ENCODE results near the gene RABGEF1.

RABGEF1 gene

DNA sequence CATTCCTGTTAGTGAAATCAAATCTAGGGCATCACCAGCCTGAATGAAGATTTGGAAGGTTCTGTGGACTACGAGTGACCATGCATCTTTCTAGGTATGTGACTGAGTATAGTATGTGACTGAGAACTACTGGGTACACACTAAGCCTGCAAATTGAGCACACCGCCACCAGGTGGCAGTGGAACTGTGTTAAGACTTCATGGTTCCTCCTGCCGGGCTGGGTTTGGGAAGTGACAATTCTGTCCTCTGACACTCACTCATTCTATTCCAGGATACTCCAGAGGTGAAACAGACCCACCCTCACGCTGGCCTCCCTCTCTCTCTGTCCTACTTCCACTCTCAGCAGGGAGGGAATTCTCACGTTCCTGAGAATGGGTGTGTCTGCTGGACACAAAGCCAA, 96.5 kb downstream of the RABGEF1 start:
- Histone ChIP-seq H3K4me1 (ENCODE audit: insufficient read depth, low read length, poor library complexity, severe bottlenecking) (no peaks in the 10 kb centered on the region), H3K4me3 (ENCODE audit: low read length, poor library complexity, severe bottlenecking) (no peak overlapping the region), H3K27me3 (ENCODE audit: insufficient read depth, low read length, poor library complexity, severe bottlenecking) (no peaks in the 10 kb centered on the region), H3K79me2 (ENCODE audit: insufficient read depth, low read length) (no peaks in the 10 kb centered on the region), H3K9ac (ENCODE audit: low read depth, low read length, poor library complexity, severe bottlenecking) (no peak overlapping the region), H3K4me2 (ENCODE audit: low read depth, low read length, poor library complexity, severe bottlenecking) (no peak overlapping the region), H3K36me3 (ENCODE audit: insufficient read depth, low read length) (no peaks in the 10 kb centered on the region), H3K9me3 (ENCODE audit: insufficient read depth, low read depth, low read length) (no peaks in the 10 kb centered on the region), H3K9me2 (replicated peaks; ENCODE audit: low read depth, low read length) (no peaks in the 10 kb centered on the region), H4K20me1 (ENCODE audit: insufficient read depth, low read length, poor library complexity, severe bottlenecking) (no peaks in the 10 kb centered on the region), H2AFZ (ENCODE audit: low read length) (no peak overlapping the region), H3F3A (ENCODE audit: low read depth) (no peaks in the 10 kb centered on the region)
- no peak for TF ChIP-seq EZH2phosphoT487 (IDR thresholded peaks at IDR 0.05; ENCODE audit: borderline replicate concordance)
- TF ChIP-seq, protein P1, sequence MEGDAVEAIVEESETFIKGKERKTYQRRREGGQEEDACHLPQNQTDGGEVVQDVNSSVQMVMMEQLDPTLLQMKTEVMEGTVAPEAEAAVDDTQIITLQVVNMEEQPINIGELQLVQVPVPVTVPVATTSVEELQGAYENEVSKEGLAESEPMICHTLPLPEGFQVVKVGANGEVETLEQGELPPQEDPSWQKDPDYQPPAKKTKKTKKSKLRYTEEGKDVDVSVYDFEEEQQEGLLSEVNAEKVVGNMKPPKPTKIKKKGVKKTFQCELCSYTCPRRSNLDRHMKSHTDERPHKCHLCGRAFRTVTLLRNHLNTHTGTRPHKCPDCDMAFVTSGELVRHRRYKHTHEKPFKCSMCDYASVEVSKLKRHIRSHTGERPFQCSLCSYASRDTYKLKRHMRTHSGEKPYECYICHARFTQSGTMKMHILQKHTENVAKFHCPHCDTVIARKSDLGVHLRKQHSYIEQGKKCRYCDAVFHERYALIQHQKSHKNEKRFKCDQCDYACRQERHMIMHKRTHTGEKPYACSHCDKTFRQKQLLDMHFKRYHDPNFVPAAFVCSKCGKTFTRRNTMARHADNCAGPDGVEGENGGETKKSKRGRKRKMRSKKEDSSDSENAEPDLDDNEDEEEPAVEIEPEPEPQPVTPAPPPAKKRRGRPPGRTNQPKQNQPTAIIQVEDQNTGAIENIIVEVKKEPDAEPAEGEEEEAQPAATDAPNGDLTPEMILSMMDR (conservative IDR thresholded peaks at IDR 0.05; ENCODE audit: low read length): peak; percentile 50

DNA sequence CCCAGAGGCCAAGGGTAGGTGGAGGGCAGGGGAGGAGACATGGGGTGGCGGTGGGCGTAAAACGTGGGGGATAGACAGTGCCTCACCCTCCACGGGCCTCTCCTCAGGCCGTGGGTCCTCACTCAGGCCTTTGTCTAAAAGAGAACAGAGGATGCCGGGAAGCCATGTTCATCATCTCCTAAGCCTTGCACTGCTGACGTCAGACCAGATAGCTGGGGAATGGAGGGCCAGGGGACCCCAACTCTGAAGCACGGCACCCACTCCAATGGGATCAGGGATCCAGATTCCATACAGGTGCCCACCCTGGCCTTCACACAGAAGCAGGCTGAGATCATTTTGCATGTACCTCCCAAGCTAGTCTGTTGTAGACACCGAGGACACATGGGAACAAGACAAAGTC, 97.1 kb downstream of the RABGEF1 start:
- Histone ChIP-seq H3K4me1 (ENCODE audit: insufficient read depth, low read length, poor library complexity, severe bottlenecking) (no peaks in the 10 kb centered on the region), H3K4me2 (ENCODE audit: low read depth, low read length, poor library complexity, severe bottlenecking) (no peak overlapping the region), H3F3A (ENCODE audit: low read depth) (no peaks in the 10 kb centered on the region), H3K36me3 (ENCODE audit: insufficient read depth, low read length) (no peaks in the 10 kb centered on the region), H3K9me2 (replicated peaks; ENCODE audit: low read depth, low read length) (no peaks in the 10 kb centered on the region), H3K79me2 (ENCODE audit: insufficient read depth, low read length) (no peaks in the 10 kb centered on the region), H3K4me3 (ENCODE audit: low read length, poor library complexity, severe bottlenecking) (no peak overlapping the region), H3K9ac (ENCODE audit: low read depth, low read length, poor library complexity, severe bottlenecking) (no peak overlapping the region), H3K27me3 (ENCODE audit: insufficient read depth, low read length, poor library complexity, severe bottlenecking) (no peaks in the 10 kb centered on the region), H2AFZ (ENCODE audit: low read length) (no peak overlapping the region), H4K20me1 (ENCODE audit: insufficient read depth, low read length, poor library complexity, severe bottlenecking) (no peaks in the 10 kb centered on the region), H3K9me3 (ENCODE audit: insufficient read depth, low read depth, low read length) (no peaks in the 10 kb centered on the region)
- TF ChIP-seq EZH2phosphoT487 (IDR thresholded peaks at IDR 0.05; ENCODE audit: borderline replicate concordance): no peak
- TF ChIP-seq, protein P1 (conservative IDR thresholded peaks at IDR 0.05; ENCODE audit: low read length): no peak

DNA sequence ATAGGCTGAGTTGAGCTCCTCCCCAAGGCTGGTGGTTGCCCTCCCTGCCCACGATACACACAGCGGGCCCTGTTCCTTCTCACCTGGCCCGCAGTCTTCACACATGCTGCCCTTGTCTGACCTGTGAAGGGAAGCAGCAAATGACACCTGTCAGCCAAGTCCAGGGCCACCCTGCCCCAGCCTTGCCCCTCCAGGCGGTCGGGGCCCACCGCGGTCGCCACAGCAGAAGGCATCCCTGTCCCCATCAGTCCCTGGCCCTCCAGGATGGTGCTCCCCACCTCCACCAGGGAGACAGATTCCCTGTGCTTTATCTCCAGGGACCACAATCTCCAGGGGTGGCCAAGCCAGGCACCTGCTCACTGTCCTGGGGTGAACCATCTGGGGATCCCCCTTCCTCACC, 99.3 kb downstream of the RABGEF1 start:
- Histone ChIP-seq H3K36me3 (ENCODE audit: insufficient read depth, low read length) (no peaks in the 10 kb centered on the region), H2AFZ (ENCODE audit: low read length) (no peak overlapping the region), H3F3A (ENCODE audit: low read depth) (no peaks in the 10 kb centered on the region), H3K9ac (ENCODE audit: low read depth, low read length, poor library complexity, severe bottlenecking) (no peak overlapping the region), H3K9me2 (replicated peaks; ENCODE audit: low read depth, low read length) (no peaks in the 10 kb centered on the region), H3K27me3 (ENCODE audit: insufficient read depth, low read length, poor library complexity, severe bottlenecking) (no peaks in the 10 kb centered on the region), H3K4me2 (ENCODE audit: low read depth, low read length, poor library complexity, severe bottlenecking) (no peak overlapping the region), H3K9me3 (ENCODE audit: insufficient read depth, low read depth, low read length) (no peaks in the 10 kb centered on the region), H3K4me3 (ENCODE audit: low read length, poor library complexity, severe bottlenecking) (no peak overlapping the region), H4K20me1 (ENCODE audit: insufficient read depth, low read length, poor library complexity, severe bottlenecking) (no peaks in the 10 kb centered on the region), H3K79me2 (ENCODE audit: insufficient read depth, low read length) (0 out of 2 replicates have a peak, but pooled peaks cover 4% of the 10 kb centered on the region), H3K4me1 (ENCODE audit: insufficient read depth, low read length, poor library complexity, severe bottlenecking) (no peaks in the 10 kb centered on the region)
- TF ChIP-seq, protein P1 (conservative IDR thresholded peaks at IDR 0.05; ENCODE audit: low read length): no peak
- TF ChIP-seq EZH2phosphoT487 (IDR thresholded peaks at IDR 0.05; ENCODE audit: borderline replicate concordance): no peak

Data from Loucy (cell line).